SK-N-SH (cell line): ENCODE measurements around the gene SLC25A30. TPM values are rescaled to one million over a fixed set of nuclear protein-coding genes. Genes with fewer than 3 reads are reported as not detected.
"Not testable (repeated sequence)": the region's sequence is repeated elsewhere in the genome, so short reads cannot be mapped to it uniquely, and the experiment has no call there.

Experiments used
- CTCF ChIA-PET: fragments of 300-600, 350-600 bp; formaldehyde crosslinking; extraction: SDS; loops from one replicate; lab custom pipeline; 2021; lab: Yijun Ruan, JAX
- POLR2A ChIA-PET: fragments of 350-600 bp; sonication (Branson Sonifier 250); formaldehyde crosslinking; extraction: SDS; loops from one replicate; lab custom pipeline; 2020; ENCODE audit warnings: antibody characterized with exemption, inconsistent platforms; lab: Yijun Ruan, JAX
- DNase-seq: peaks from one replicate; pipeline ENCODE4 v3.0.0; 2012
- H2AFZ ChIP-seq: fragments of 200-600 bp; sonication (generic); 2 replicates; pipeline ENCODE4 v1.8.1; 2016; ENCODE audit warnings: antibody characterized with exemption, mild to moderate bottlenecking, low read depth
- H3F3A ChIP-seq: fragments of 200-600 bp; sonication (generic); replicated peaks from 2 replicates; pipeline ENCODE3; 2016; ENCODE audit warnings: antibody characterized with exemption, mild to moderate bottlenecking; ENCODE audit not compliant: insufficient read depth
- H3K27ac ChIP-seq, 2 experiments: fragments of 200-500 bp in 1 of 2; fragments of 200-600 bp in 1 of 2; sonication (Bioruptor generic) in 1 of 2; sonication (generic), shearing (Covaris generic) in 1 of 2; 2 replicates each; pipeline versions ENCODE4 v1.5.1 to v1.6.1; 2014 to 2016; ENCODE audit warnings: low read depth in 2 of 2, inconsistent platforms in 1 of 2, low read length in 1 of 2, mild to moderate bottlenecking in 1 of 2, mixed read lengths in 1 of 2
- H3K27me3 ChIP-seq: fragments of 200-600 bp; sonication (generic), shearing (Covaris generic); 2 replicates; pipeline ENCODE4 v1.6.1; 2016; ENCODE audit warnings: mixed run types; ENCODE audit not compliant: insufficient read depth
- H3K36me3 ChIP-seq, 2 experiments: fragments of 200-500 bp in 1 of 2; fragments of 200-600 bp in 1 of 2; sonication (Bioruptor generic) in 1 of 2; sonication (generic) in 1 of 2; replicated peaks in 1 of 2; 2 replicates each; pipeline versions ENCODE3 to v1.5.1; 2014 to 2016; ENCODE audit warnings: low read length in 1 of 2, mild to moderate bottlenecking in 1 of 2; ENCODE audit not compliant: insufficient read depth in 2 of 2, control insufficient read depth in 1 of 2
- H3K4me1 ChIP-seq, 2 experiments: fragments of 200-500 bp in 1 of 2; fragments of 200-600 bp in 1 of 2; sonication (Bioruptor generic) in 1 of 2; sonication (generic), shearing (Covaris generic) in 1 of 2; 2 replicates each; pipeline versions ENCODE4 v1.5.1 to v1.6.1; 2014 to 2016; ENCODE audit warnings: low read depth in 1 of 2, low read length in 1 of 2, mixed run types in 1 of 2; ENCODE audit not compliant: insufficient read depth in 2 of 2, control insufficient read depth in 1 of 2
- H3K4me2 ChIP-seq: fragments of 200-600 bp; sonication (generic), shearing (Covaris generic); 2 replicates; pipeline ENCODE4 v1.6.1; 2017; ENCODE audit warnings: mixed run types
- H3K4me3 ChIP-seq, 2 experiments: fragments of 200-500 bp in 1 of 2; fragments of 200-600 bp in 1 of 2; sonication (Bioruptor generic) in 1 of 2; sonication (generic), shearing (Covaris generic) in 1 of 2; 2 replicates each; pipeline versions ENCODE4 v1.5.1 to v1.8.1; 2014 to 2016; ENCODE audit warnings: low read depth in 2 of 2, inconsistent platforms in 1 of 2, low read length in 1 of 2, mild to moderate bottlenecking in 1 of 2, mixed read lengths in 1 of 2, moderate library complexity in 1 of 2
- H3K79me2 ChIP-seq: fragments of 200-600 bp; sonication (generic); 2 replicates; pipeline ENCODE4 v1.8.1; 2017; ENCODE audit warnings: mild to moderate bottlenecking; ENCODE audit not compliant: insufficient read depth
- H3K9ac ChIP-seq: fragments of 200-600 bp; sonication (generic); 2 replicates; pipeline ENCODE4 v1.6.1; 2017; ENCODE audit warnings: mixed run types
- H3K9me2 ChIP-seq: fragments of 200-600 bp; sonication (generic); 2 replicates; pipeline ENCODE4 v1.6.1; 2017; ENCODE audit warnings: mixed run types
- H3K9me3 ChIP-seq: fragments of 200-600 bp; sonication (generic); 2 replicates; pipeline ENCODE4 v1.6.1; 2017; ENCODE audit warnings: mixed run types, mild to moderate bottlenecking, moderate library complexity
- H4K20me1 ChIP-seq: fragments of 200-600 bp; sonication (generic); 2 replicates; pipeline ENCODE4 v1.6.1; 2017; ENCODE audit warnings: mild to moderate bottlenecking, mixed run types; ENCODE audit not compliant: insufficient read depth
- GABPA ChIP-seq: IDR thresholded peaks from 2 replicates; pipeline ENCODE4 v1.4.0; 2012; ENCODE audit warnings: low read depth, mild to moderate bottlenecking
- JUND ChIP-seq: IDR thresholded peaks from 2 replicates; pipeline ENCODE4 v1.4.0; 2012
- MAX ChIP-seq: IDR thresholded peaks from 2 replicates; pipeline ENCODE4 v1.4.0; 2012; ENCODE audit warnings: low read depth
- MXI1 ChIP-seq: IDR thresholded peaks from 2 replicates; pipeline ENCODE4 v1.6.1; 2012; ENCODE audit warnings: mild to moderate bottlenecking, low read depth, low read length, improper control_type of control experiment
- NFIC ChIP-seq: IDR thresholded peaks from 2 replicates; pipeline ENCODE4 v1.4.0; 2012; ENCODE audit warnings: borderline replicate concordance
- PBX3 ChIP-seq: IDR thresholded peaks from 2 replicates; pipeline ENCODE4; 2012
- POLR2AphosphoS5 ChIP-seq: IDR thresholded peaks from 2 replicates; pipeline ENCODE4 v1.6.1; 2012; ENCODE audit warnings: low read depth, low read length
- RAD21 ChIP-seq: IDR thresholded peaks from 2 replicates; pipeline ENCODE4 v1.6.1; 2012; ENCODE audit warnings: mild to moderate bottlenecking, low read length
- TCF12 ChIP-seq: IDR thresholded peaks from 2 replicates; pipeline ENCODE4 v1.4.0; 2012
- YY1 ChIP-seq: IDR thresholded peaks from 2 replicates; pipeline ENCODE4 v1.4.0; 2012; ENCODE audit warnings: low read depth, mild to moderate bottlenecking
- WGBS: methylation state at CpG from one replicate; pipeline ENCODE4 v1.1.6; 2017; ENCODE audit warnings: low lambda C conversion rate; 5-methylcytosine and 5-hydroxymethylcytosine counted together
- polyA plus RNA-seq, 3 experiments: library from polyadenylated mRNA; depleted of rRNA; stranded (reverse); fragments of >200 nt; gene quantifications; 2 replicates each; pipeline ENCODE4 v1.2.3, GENCODE V29; 2012

Gene SLC25A30
- polyA plus RNA-seq, 1 of the 3 experiments (the other 2 are of a cell fraction) = 9.6 TPM

GRCh38 chr13:45419945-45420344 is 1.8 kb upstream of the SLC25A30 start:
- H3K9me2 ChIP-seq = no peaks in the 10 kb centered on the region
- DNase-seq = no peak
- no peaks in the 10 kb centered on the region for H3K36me3 ChIP-seq
- H4K20me1 ChIP-seq = peaks cover 4% of the 10 kb centered on the region; the same call in 1 of the 2 replicates
- peaks cover 0 to 5% of the 10 kb centered on the region in 2 experiments; a peak in 2 of 4 replicates for H3K4me1 ChIP-seq
- no peak overlapping the region for H3K27ac ChIP-seq
- 97% methylated on average over 1 of the region's 1 CpG for WGBS
- peaks cover 23% of the 10 kb centered on the region for H3K79me2 ChIP-seq
- no peak overlapping the region for H3K4me3 ChIP-seq
- no peaks in the 10 kb centered on the region for H3K9me3 ChIP-seq
- H3K9ac ChIP-seq = no peak overlapping the region
- ChIA-PET CTCF (no interaction called here), POLR2A (no interaction called here)
- H3K27me3 ChIP-seq = no peaks in the 10 kb centered on the region
- TF ChIP-seq TCF12 = no peak
- TF ChIP-seq MXI1 = no peak
- no peak for TF ChIP-seq JUND
- no peak for TF ChIP-seq RAD21
- TF ChIP-seq YY1 = no peak
- TF ChIP-seq NFIC = no peak
- no peak for TF ChIP-seq GABPA
- TF ChIP-seq PBX3 = no peak
- no peak for TF ChIP-seq POLR2AphosphoS5
- H2AFZ ChIP-seq = no peak overlapping the region
- H3K4me2 ChIP-seq = no peak overlapping the region
- peaks cover 22% of the 10 kb centered on the region for H3F3A ChIP-seq

GRCh38 chr13:45419389-45419788 is 1.2 kb upstream of the SLC25A30 start:
- H3K4me2 ChIP-seq, H3K27ac ChIP-seq, H3K9ac ChIP-seq, CTCF ChIA-PET, H3K4me1 ChIP-seq, POLR2A ChIA-PET, H2AFZ ChIP-seq, H4K20me1 ChIP-seq, H3K27me3 ChIP-seq, H3K9me2 ChIP-seq, H3K36me3 ChIP-seq, DNase-seq, H3K9me3 ChIP-seq, H3K4me3 ChIP-seq: not testable (repeated sequence)
- WGBS = 96% methylated on average over 15 of the region's 16 CpGs
- H3K79me2 ChIP-seq = peaks cover 29% of the 10 kb centered on the region
- peaks cover 22% of the 10 kb centered on the region for H3F3A ChIP-seq

GRCh38 chr13:45416516-45417128 is 1.6 kb downstream of the SLC25A30 start:
- Histone ChIP-seq H3K9me2 (no peaks in the 10 kb centered on the region), H4K20me1 (peaks cover 4% of the 10 kb centered on the region; the same call in 1 of the 2 replicates), H3K27ac (peak overlapping the region in 1 of 2 experiments; percentile 82; a peak in 1 of 4 replicates), H3K36me3 (no peaks in the 10 kb centered on the region), H3K9ac (peak overlapping the region; percentile 83; the same call in 1 of the 2 replicates), H3K27me3 (no peaks in the 10 kb centered on the region), H3K4me1 (peaks cover 0 to 9% of the 10 kb centered on the region in 2 experiments; a peak in 1 of 4 replicates), H3K9me3 (no peaks in the 10 kb centered on the region), H2AFZ (no peak overlapping the region), H3K4me2 (peak overlapping the region; percentile 92), H3K79me2 (peaks cover 53% of the 10 kb centered on the region), H3K4me3 (peak overlapping the region; percentile 69 to 97; a peak in 3 of 4 replicates), H3F3A (peaks cover 17% of the 10 kb centered on the region)
- WGBS = 92% methylated on average over 10 of the region's 10 CpGs
- no peak for DNase-seq
- no peak for TF ChIP-seq MAX
- ChIA-PET POLR2A (no interaction called here), CTCF (interaction anchor here (4.3 kb wide), 1 partner anchor 23 kb away, joined by 19 read pairs; no protein-coding TSS in a partner anchor)
